ENCODE measurements around the gene GET3.
"Not testable (repeated sequence)": the region's sequence is repeated elsewhere in the genome, so short reads cannot be mapped to it uniquely, and the experiment has no call there.

Gene GET3

DNA sequence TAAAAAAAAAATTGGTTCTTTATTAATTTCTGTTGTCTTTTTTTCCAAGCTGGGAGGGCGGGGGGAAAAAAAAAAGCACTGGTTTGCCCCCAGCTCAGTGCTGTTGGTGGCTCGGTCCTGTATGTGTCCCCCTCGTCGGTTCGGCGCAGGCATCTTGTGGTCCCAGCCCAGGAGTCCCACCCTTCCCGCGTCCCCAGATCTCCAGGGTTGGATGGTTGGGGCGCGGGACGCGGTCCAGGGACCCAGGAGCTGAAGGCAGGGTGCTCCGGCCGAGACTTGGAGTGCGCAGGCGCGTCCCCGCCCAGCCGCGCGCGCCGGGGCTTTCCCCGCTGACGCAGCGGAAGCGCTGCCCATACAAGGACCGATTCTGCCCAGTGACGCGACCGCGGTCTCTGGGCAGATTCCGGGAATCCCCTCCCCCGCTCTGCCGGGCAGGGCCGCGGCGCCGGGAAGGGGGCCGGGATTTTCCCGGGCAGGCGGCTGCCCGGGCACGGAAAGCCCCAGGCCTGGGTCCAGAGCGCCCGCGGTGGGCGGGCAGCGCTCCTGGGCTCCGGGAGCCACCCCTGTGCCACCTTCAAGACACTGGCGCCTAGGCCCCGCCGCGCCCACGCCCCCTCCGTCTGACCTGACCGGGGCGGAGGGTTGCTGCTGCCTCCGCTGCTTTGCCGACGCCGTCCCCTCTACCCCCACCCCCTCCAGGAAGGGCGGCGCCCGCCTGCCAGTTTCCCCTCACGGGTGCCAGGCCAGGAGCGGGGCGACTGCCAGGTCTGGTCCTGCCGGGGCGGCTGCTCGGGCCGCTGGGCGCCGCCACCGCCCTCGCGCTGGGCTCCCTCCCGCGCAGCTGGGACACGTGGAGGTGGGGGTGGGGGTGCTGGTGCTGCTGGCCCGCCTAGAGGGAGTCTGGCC lies 56.2 kb downstream of the GET3 start:
- DNase-seq, result peak; percentile 89

DNA sequence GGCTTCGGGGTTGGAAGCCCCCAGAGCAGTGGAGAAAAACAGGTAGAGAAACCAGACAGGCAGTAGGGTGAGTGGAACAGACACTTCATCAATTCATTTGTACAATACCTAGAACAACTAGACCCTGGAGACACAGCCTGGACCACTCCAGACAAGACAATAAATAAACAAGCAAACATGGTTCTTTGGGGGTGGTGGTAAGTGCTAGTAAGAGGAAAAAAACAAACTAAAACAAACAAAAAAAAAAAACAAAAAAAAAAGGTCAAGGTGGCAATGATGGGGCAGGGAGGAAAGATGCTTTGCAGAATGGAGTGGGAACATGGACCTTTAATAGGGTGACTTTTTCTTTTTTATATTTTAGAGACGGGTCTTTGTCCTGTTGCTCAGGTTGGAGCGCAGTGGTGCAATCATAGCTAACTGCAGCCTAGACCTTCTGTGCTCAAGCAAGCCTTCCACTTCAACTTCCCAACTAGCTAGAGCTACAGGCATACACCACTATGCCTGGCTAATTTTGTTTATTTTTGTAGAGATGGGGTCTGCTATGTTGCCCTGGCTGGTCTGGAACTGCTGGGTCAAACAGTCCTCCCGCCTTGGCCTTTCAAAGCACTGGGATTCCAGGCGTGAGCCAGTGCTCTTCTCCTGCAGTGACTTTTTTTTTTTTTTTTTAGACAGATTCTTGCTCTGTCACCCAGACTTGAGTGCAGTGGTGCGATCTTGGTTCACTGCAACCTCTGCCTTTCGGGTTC lies 57.1 kb downstream of the GET3 start:
- no peak for DNase-seq

DNA sequence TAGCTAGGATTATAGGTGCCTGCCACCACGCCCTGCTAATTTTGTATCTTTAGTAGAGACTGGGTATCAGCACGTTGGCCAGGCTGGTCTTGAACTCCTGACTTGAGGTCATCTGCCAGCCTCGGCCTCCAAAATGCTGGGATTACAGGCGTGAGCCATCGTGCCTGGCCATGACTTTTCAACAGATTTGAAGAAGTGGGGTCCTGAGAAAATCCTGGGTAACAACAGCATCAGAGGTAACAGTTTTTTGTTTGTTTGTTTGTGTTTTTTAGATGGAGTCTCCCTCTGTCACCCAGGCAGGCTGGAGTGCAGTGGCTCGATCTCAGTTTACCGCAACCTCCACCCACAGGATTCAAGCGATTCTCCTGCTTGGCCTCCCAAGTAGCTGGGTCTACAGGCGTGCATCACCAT lies 57.7 kb downstream of the GET3 start:
- DNase-seq, result no peak

DNA sequence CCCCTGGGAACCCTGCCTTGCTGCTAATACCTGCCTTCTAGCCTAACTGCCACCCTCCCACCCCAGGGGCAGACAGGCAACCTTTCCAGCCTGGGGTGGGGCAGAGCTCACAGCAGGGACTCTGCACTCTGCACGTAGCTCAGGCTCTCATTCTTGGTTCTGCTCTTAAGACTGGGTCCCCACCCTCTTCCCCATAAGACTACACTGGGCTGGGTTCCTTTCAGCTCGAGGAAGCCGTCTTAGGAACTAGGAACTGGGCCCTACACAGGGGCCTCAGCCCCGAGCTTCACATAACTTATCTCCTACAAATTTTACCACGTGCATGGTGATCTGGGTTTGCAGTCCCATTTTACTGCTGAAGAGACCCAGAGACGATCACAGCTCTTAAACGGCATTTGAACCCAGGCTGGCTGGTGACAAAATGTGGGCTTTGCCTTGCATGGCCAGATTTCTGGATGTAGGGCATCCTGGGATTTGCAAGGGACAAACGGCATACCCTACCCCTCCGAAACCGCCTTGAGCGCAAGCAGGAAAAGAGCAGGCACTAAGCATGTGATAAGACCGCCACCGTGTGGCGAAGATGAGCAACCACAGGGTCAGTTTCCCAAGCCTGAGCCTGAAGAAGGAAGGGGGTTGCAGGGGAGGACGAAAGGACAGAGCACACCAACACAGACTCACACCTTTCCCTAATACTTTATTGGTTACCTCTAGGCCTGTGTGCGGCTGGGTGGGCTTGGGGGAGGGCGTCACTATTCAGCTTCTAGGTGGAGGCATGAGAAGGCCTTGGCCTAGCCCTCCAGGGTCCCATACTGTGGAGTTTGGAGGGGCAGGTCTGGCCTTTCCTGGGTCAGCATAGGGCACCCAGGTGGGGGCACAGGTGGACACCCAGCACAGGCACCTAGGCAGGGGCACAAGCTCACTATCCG lies 59.1 kb downstream of the GET3 start:
- DNase-seq, result peak; percentile 78

DNA sequence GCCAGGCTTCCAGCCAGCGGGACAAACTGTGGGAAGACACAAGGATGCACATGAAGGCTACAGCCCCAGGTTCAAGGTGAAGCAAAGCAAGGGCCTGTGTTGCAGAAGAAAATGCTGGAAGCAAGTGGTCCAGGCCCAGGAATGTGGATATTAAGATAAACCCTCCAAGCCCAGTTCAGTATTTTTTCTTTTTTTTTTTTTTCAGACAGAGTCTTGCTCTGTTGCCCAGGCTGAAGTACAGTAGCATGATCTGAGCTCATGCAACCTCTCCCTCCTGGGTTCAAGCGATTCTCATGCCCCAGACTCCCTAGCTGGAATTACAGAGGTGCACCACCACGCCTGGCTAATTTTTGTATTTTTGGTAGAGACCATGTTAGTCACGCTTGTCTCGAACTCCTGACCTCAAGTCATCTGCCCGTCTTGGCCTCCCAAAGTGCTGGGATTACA lies 59.9 kb downstream of the GET3 start:
- DNase-seq, result no peak

DNA sequence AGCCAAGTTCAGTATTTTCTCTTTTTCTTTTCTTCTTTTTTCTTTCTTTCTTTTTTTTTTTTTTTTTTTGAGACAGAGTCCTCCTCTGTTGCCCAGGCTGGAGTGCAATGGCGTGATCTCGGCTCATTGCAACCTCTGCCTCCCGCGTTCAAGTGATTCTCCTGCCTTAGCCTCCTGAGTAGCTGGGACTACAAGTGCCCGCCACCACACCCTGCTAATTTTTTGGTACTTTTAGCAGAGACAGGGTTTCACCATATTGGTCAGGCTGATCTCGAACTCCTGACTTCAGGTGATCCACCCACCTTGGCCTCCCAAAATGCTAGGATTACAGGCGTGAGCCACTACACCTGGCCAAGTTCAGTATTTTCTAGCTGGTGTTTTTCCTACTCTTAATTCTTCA lies 60.3 kb downstream of the GET3 start:
- not testable (repeated sequence) for DNase-seq

Measured in NCI-H1436 (cell line).